Measurements from ENCODE around the gene ADGRD2. TPM values are rescaled to one million over a fixed set of nuclear protein-coding genes. Genes with fewer than 3 reads are reported as not detected.
"Not testable (repeated sequence)": the region's sequence is repeated elsewhere in the genome, so short reads cannot be mapped to it uniquely, and the experiment has no call there.

Gene ADGRD2
- total RNA-seq, 1 donor, result not detected

DNA sequence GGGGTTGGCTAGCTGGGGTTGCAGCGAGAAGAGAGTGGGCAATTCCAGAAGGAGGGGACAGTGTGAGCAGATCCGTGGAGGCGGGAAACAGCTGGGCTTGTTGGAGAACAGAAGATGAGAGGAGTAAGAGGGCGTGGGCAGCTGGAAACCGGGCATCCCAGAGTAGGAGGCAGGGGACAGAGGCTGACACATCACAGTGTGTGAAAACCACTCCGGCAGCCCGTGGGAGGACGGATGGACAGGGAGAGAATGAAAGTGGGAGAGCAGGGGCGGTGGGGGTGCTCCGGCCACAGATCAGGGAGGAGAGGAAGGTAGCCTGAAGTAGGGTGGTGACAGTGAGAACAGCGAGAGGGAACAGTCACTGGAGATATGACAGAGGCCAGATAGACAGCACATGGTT is 26.7 kb upstream of the ADGRD2 start:
- TF ChIP-seq, protein P1, sequence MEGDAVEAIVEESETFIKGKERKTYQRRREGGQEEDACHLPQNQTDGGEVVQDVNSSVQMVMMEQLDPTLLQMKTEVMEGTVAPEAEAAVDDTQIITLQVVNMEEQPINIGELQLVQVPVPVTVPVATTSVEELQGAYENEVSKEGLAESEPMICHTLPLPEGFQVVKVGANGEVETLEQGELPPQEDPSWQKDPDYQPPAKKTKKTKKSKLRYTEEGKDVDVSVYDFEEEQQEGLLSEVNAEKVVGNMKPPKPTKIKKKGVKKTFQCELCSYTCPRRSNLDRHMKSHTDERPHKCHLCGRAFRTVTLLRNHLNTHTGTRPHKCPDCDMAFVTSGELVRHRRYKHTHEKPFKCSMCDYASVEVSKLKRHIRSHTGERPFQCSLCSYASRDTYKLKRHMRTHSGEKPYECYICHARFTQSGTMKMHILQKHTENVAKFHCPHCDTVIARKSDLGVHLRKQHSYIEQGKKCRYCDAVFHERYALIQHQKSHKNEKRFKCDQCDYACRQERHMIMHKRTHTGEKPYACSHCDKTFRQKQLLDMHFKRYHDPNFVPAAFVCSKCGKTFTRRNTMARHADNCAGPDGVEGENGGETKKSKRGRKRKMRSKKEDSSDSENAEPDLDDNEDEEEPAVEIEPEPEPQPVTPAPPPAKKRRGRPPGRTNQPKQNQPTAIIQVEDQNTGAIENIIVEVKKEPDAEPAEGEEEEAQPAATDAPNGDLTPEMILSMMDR (IDR thresholded peaks at IDR 0.05; ENCODE audit: insufficient read depth, low read depth, low read length), result no peak

DNA sequence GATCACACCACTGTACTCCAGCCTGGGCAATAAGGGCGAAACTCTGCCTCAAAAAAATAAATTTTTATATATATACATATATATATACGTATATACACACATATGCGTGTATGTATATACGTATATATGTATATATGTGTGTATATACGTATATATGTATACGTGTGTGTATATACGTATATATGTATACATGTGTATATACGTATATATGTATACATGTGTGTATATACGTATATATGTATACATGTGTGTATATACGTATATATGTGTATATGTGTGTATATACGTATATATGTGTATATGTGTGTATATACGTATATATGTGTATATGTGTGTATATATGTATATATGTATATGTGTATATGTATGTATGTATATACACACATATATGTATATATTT is 24.5 kb upstream of the ADGRD2 start:
- H3K4me3 ChIP-seq (ENCODE audit: low read depth, low read length); DNase-seq (ENCODE audit: low read depth): not testable (repeated sequence)

More for the DNA sequence above, 26.7 kb upstream of the ADGRD2 start:
- no peak for DNase-seq (ENCODE audit: low read depth)
- no peak overlapping the region for H3K4me3 ChIP-seq (ENCODE audit: low read depth, low read length)

DNA sequence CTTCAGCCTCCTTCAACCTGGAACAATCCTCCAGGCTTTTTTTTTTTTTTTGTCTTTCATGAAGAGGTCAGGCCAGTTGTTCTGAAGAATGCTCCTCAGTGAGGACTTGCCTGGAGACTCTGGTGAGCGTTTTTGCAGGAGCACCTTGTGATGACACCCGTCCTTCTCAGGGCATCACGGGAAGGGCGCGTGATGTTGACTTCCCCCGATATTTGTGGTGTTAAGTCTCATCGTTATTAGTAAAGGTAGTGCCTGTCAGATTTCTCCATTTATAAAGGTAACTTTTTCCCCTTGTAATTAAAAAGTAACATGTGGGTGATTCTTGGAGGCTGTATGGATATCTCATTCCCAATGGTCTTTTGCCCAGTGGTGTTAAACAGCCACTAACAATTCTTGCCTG is 23.9 kb upstream of the ADGRD2 start:
- DNase-seq (ENCODE audit: low read depth), result no peak
- no peak overlapping the region for H3K4me3 ChIP-seq (ENCODE audit: low read depth, low read length)
- TF ChIP-seq, protein P1 (IDR thresholded peaks at IDR 0.05; ENCODE audit: insufficient read depth, low read depth, low read length), result no peak

DNA sequence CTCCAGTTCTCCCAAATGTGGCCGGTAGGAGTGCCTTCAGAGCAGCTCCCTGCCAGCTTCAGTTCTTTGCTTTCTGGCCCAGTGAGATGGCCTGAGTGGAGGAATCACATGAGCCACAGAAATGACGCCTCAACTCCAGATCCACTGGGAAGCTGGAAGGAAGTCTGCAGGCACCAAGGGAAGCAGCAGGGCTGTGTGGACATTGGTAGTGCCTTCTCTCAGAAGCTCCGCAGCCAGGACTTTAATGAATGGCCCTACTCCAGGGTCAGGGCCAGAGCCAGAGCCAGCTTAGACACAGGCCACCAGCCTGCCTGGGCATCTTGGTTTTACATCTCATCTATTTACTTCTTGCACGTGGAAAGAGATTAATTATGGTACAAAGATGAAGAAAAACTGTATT is 23.0 kb upstream of the ADGRD2 start:
- H3K4me3 ChIP-seq (ENCODE audit: low read depth, low read length), result no peak overlapping the region
- no peak for DNase-seq (ENCODE audit: low read depth)
- TF ChIP-seq, protein P1 (IDR thresholded peaks at IDR 0.05; ENCODE audit: insufficient read depth, low read depth, low read length), result no peak

DNA sequence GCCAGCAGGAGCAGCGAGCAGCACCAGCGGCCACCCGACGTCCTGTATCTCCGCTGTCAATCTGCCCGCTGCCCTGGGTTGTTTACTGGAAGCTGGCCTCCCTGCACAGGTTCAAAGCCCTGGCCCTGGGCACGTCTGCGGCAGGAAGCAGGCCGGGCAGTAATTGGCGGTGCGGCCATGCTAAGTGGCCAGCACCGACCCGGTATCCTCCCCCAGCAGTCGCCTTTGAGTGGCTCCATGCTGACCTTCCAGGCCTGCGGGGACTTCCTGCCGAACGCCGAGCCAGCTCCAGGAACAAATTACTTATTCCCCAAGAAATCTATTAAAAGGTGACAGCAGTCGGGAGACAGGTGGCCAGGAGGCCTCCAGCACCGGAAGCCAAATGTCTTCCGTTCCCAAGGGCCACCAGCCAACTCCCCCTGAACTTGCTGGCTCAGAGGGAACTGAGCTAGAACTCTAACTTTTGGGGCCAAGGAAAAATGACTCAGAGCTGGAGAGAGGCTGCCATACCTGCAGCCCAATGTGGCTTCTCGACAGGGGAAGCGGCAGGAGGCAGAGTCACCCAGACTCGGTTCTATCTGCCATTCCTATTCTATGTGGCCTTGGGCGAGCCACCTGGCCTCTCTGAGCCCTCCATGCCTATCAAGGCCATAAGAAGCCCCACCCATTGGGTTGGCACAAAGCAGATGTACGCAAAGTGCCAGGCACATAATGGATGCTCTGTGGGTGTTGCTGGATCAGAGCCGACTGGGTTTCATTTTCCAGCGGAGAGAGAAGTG is 21.3 kb upstream of the ADGRD2 start:
- TF ChIP-seq, protein P1 (IDR thresholded peaks at IDR 0.05; ENCODE audit: insufficient read depth, low read depth, low read length), result no peak
- H3K4me3 ChIP-seq (ENCODE audit: low read depth, low read length), result no peak overlapping the region
- no peak for DNase-seq (ENCODE audit: low read depth)

DNA sequence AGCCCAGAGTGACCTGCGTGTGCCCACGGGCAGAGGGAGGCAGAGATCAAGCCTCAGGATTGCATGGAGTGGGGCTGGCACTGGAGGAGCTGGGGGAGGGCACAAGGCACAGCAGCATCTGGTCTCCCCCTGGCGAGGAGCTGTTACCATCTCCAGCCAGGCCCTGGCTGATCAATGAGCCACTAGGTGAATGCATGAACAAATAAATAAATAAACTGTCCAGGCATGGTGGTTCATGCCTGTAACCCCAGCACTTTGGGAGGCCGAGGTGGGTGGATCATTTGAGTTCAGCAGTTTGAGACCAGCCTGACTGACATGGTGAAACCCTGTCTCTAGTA is 20.8 kb upstream of the ADGRD2 start:
- no peak for DNase-seq (ENCODE audit: low read depth)
- H3K4me3 ChIP-seq (ENCODE audit: low read depth, low read length), result no peak overlapping the region
- TF ChIP-seq, protein P1 (IDR thresholded peaks at IDR 0.05; ENCODE audit: insufficient read depth, low read depth, low read length), result no peak

DNA sequence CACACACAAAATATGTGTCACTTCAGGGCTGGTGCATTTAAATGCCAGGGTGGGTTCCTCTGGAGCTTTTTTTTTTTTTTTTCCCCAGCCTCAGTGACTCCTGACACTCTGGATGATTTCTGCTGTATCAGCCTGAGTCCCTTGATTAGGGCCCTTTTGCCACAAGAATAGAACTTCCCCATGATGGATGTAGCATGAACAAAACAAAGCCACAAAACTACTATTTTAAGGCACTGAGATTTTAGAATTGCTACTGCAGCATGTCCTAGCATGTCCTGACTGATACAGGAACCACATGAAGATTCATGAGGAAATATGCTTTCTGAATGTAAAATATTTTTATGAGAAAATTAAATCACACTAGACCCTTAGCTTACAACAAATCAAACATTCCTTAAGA is 13.9 kb upstream of the ADGRD2 start:
- DNase-seq (ENCODE audit: low read depth), result no peak
- TF ChIP-seq, protein P1 (IDR thresholded peaks at IDR 0.05; ENCODE audit: insufficient read depth, low read depth, low read length), result no peak
- no peak overlapping the region for H3K4me3 ChIP-seq (ENCODE audit: low read depth, low read length)

Measured in fibroblast of villous mesenchyme (primary cell).